Smooth muscle cell (in vitro differentiated cells): ENCODE results near the gene PRR18. TPM values are rescaled to one million over a fixed set of nuclear protein-coding genes. Genes with fewer than 3 reads are reported as not detected.

Experiments used
- DNase-seq: peaks from one replicate; lab custom pipeline; 2025; ENCODE audit not compliant: unreplicated experiment; lab: John Stamatoyannopoulos, UW
- H2AFZ ChIP-seq: fragments of 200-600 bp; sonication (generic); 2 replicates; pipeline ENCODE4 v1.6.0; 2016; ENCODE audit warnings: antibody characterized with exemption, low read depth, mild to moderate bottlenecking
- H3F3A ChIP-seq: fragments of 200-600 bp; sonication (generic); 2 replicates; pipeline ENCODE4 v1.6.0; 2017; ENCODE audit warnings: antibody characterized with exemption, low read depth
- H3K27ac ChIP-seq: fragments of 200-600 bp; sonication (generic); 2 replicates; pipeline ENCODE4 v1.5.1; 2016; ENCODE audit warnings: low read depth, mild to moderate bottlenecking
- H3K27me3 ChIP-seq: fragments of 200-600 bp; sonication (generic); 2 replicates; pipeline ENCODE4 v1.6.1; 2016; ENCODE audit warnings: low read depth, mild to moderate bottlenecking
- H3K36me3 ChIP-seq: fragments of 200-600 bp; sonication (generic); 2 replicates; pipeline ENCODE4 v1.5.1; 2016; ENCODE audit warnings: low read depth
- H3K4me1 ChIP-seq: fragments of 200-600 bp; sonication (generic); 2 replicates; pipeline ENCODE4 v1.5.1; 2016; ENCODE audit warnings: low read depth
- H3K4me2 ChIP-seq: fragments of 200-600 bp; sonication (generic); 2 replicates; pipeline ENCODE4 v1.6.0; 2016; ENCODE audit warnings: mild to moderate bottlenecking
- H3K4me3 ChIP-seq: fragments of 200-600 bp; sonication (generic); 2 replicates; pipeline ENCODE4 v1.5.1; 2016; ENCODE audit warnings: mild to moderate bottlenecking
- H3K79me2 ChIP-seq: fragments of 200-600 bp; sonication (generic); 2 replicates; pipeline ENCODE4 v1.6.0; 2016; ENCODE audit warnings: low read depth, mild to moderate bottlenecking
- H3K9ac ChIP-seq: fragments of 200-600 bp; sonication (generic); 2 replicates; pipeline ENCODE4 v1.6.0; 2016; ENCODE audit warnings: low read depth
- H3K9me3 ChIP-seq: fragments of 200-600 bp; sonication (generic); replicated peaks from 2 replicates; pipeline ENCODE4 v1.5.1; 2016; ENCODE audit warnings: low read depth
- H4K20me1 ChIP-seq: fragments of 200-600 bp; sonication (generic); 2 replicates; pipeline ENCODE4 v1.6.0; 2016; ENCODE audit warnings: low read depth
- CTCF ChIP-seq: fragments of 200-600 bp; sonication (generic); IDR thresholded peaks from 2 replicates; pipeline ENCODE4 v1.5.1; 2017; ENCODE audit warnings: borderline replicate concordance, mild to moderate bottlenecking, antibody characterized with exemption; ENCODE audit not compliant: insufficient read depth, poor library complexity, severe bottlenecking
- WGBS: methylation state at CpG from one replicate; pipeline ENCODE4 v1.1.7; 2016; ENCODE audit warnings: low lambda C conversion rate; 5-methylcytosine and 5-hydroxymethylcytosine counted together
- polyA plus RNA-seq: library from polyadenylated mRNA; unstranded; fragments of >200 nt; fragmentation: Nextera tagmentation; extraction: Ambion mirVana; gene quantifications from 2 replicates; pipeline ENCODE4 v1.2.1, GENCODE V29; 2016
- total RNA-seq: library from RNA; depleted of rRNA; stranded (reverse); fragments of >200 nt; gene quantifications from 2 replicates; pipeline ENCODE4 v1.2.3, GENCODE V29; 2014

Gene PRR18
- total and polyA plus RNA-seq, 2 experiments from 2014 or later = not detected

DNA sequence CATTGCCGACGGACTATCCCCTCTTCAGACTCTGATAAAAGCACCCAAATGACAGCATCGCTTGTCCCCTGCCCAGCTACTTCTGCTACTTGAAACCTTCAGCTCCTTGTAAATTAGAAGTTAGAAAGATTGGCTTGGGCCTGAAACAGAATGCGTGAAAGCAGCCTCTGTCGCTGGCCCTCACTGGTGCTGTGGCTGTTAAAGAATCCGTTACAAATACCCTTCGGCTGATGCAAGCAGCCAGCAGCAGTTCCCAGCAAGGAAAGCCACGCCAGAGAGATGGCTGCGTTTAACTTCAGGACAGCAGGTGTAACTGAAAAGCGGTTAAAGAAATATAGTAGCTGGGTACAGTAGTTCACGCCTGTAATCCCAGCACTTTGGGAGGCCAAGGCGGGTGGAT is 2.4 kb upstream of the PRR18 start:
- H3K4me3 ChIP-seq = no peak overlapping the region
- no peaks in the 10 kb centered on the region for H3K79me2 ChIP-seq
- TF ChIP-seq CTCF = no peak
- peaks cover 9% of the 10 kb centered on the region for H3K4me1 ChIP-seq
- no peaks in the 10 kb centered on the region for H3F3A ChIP-seq
- no peaks in the 10 kb centered on the region for H3K9me3 ChIP-seq
- peaks cover 54% of the 10 kb centered on the region for H3K27me3 ChIP-seq
- H4K20me1 ChIP-seq = no peaks in the 10 kb centered on the region
- no peak overlapping the region for H3K9ac ChIP-seq
- H3K27ac ChIP-seq = no peak overlapping the region
- 76% methylated on average over 12 of the region's 12 CpGs for WGBS
- DNase-seq = no peak
- H2AFZ ChIP-seq = no peak overlapping the region
- H3K4me2 ChIP-seq = no peak overlapping the region
- H3K36me3 ChIP-seq = no peaks in the 10 kb centered on the region

DNA sequence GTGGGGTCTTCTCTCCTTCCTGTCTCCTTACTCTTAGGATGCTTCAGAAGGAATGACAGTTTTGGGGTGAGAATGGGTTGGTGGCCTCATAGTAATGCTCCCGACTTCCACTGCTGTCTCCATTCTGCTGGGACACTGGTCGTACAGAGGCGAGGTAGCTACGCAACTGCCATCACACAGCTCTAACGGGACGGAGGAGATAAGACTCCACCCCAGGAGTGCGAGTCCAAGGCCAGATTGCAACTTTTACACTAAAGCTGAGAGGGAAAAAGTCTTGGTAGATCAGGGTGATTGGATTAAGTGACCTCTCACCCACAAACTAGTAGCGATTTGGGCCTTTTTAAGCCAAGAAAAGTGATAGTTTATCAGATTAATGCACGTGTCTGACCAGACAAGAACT is 1.8 kb upstream of the PRR18 start:
- Histone ChIP-seq H3K79me2 (no peaks in the 10 kb centered on the region), H2AFZ (no peak overlapping the region), H3K9ac (no peak overlapping the region), H3K9me3 (no peaks in the 10 kb centered on the region), H3K27me3 (peaks cover 60% of the 10 kb centered on the region), H3K36me3 (no peaks in the 10 kb centered on the region), H3K4me2 (no peak overlapping the region), H3F3A (no peaks in the 10 kb centered on the region), H4K20me1 (no peaks in the 10 kb centered on the region), H3K27ac (no peak overlapping the region), H3K4me3 (no peak overlapping the region), H3K4me1 (peaks cover 9% of the 10 kb centered on the region)
- WGBS = 90% methylated on average over 9 of the region's 9 CpGs
- DNase-seq = no peak
- TF ChIP-seq CTCF = no peak

GRCh38 chr6:166308769-166309589 is 787 bp upstream of the PRR18 start:
- no peak for DNase-seq
- Histone ChIP-seq H3K36me3 (no peaks in the 10 kb centered on the region), H4K20me1 (no peaks in the 10 kb centered on the region), H2AFZ (no peak overlapping the region), H3K9ac (no peak overlapping the region), H3K9me3 (no peaks in the 10 kb centered on the region), H3F3A (no peaks in the 10 kb centered on the region), H3K4me2 (peak overlapping the region; percentile 92), H3K79me2 (no peaks in the 10 kb centered on the region), H3K27ac (no peak overlapping the region), H3K4me3 (peak overlapping the region; percentile 50), H3K27me3 (peaks cover 70% of the 10 kb centered on the region), H3K4me1 (peaks cover 9% of the 10 kb centered on the region)
- 55% methylated on average over 11 of the region's 11 CpGs for WGBS
- TF ChIP-seq CTCF = no peak
